Stimulated activated CD8-positive, alpha-beta memory T cell treated with anti-CD3 and anti-CD28 coated beads, Interleukin-12 subunit alpha, Interleukin-12 subunit beta, amount 100 ng/mL, for 24 hours (primary cell): ENCODE measurements around the gene RHBDF2.

Source experiments
- DNase-seq: peaks from one replicate; pipeline ENCODE4 v3.0.0-alpha.2; 2020; ENCODE audit errors: extremely low read depth

Gene RHBDF2

DNA sequence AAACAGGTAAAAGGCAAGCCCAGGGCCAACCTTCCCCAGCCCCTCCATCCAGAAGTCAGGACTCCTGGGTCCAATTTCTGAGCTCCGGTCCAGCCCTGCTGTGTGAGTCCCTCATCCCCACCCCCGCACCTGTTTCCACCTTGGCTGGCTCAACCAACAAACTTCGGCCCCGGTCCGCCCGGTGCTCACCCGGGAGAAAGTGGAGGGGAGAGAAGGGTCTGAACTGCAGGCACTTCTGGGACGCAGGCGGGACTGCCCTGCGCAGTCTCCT, 541 bp downstream of the RHBDF2 start:
- DNase-seq, result no peak

- no peak for DNase-seq
Measured at GRCh38 chr17:76500074-76500746, 1.0 kb downstream of the RHBDF2 start.

DNA sequence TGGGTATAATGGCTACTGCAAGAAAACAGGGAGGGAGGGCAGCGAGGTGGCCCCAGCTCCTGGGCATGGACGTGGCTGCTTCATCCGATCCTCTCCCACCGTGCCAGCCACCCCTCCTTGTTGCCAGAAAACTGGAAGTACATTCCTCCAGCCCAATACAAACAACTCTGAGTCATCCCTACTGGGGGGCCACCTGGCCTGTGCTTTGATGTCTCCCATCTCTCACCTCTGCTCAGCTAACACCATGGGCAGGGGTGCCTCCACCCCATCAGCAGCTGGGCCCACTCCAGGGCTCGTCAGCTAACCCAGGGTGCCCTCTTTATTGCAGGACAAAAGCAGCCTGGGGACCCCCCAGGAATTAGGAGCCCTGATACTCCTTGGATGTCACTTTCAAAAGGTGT, 2.0 kb downstream of the RHBDF2 start:
- DNase-seq, result no peak

GRCh38 chr17:76498876-76499251, 2.4 kb downstream of the RHBDF2 start:
- DNase-seq, result no peak

DNA sequence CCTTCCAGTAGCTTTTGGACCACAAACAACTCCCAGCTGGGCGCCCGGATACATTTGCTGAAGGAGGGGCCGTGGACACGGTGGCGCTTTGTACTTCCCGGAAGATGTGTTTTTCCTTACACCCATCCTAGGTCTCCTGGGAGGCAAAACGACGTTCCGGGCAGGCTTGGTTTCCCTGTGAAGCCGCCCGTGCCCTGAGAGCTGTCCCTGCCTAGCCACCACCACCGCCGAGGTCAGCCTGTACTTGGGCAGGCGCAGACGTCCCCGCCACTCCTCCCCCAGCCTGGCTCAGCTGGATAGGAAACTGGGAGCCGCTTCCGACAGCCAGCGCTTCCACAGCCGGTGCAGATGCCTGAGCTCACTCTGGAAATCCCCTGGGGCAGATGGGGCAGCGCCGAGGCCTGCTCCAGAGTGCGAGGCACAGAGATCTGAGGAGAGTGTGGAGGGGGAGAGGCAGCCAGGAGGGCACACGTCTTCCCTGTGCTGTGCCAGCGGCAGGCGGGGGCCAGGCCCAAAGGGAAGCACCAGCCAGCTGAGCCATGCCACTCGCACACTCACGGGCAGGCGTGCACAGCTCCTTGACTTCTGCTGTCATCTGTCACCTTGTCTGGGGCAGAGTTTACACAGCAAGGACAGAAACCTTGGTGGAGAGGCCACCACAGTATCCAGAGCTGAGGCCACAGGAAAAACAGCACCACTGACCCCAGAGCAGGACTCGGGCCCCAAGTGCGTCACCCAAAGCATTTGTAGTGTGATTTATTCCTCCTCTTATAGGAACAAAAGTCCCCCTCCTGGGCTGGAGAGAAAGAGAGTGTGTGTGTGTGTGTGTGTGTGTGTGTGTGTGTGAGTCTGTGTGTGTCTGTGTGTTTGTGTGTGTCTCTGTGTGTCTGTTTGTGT, 3.0 kb downstream of the RHBDF2 start:
- no peak for DNase-seq

- no peak for DNase-seq
Measured at GRCh38 chr17:76497699-76497978, 3.6 kb downstream of the RHBDF2 start.

DNA sequence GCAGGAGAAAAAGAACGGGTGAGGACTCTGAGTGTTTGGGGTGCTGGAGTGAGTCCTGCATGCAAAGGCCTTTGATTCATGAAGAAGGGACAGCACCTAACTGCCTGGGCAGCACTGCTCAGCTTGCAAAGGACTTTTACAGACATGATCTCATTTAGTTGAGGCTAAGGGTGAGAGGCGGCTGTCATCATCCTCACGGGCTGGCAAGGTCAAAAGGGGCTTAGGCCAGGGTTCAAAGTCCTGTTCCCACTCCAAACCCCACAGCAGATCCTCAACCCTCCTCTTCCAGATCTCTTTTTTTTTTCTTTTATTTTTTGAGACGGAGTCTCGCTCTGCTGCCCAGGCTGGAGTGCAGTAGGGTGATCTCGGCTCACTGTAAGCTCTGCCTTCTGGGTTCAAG, 4.8 kb downstream of the RHBDF2 start:
- no peak for DNase-seq

DNA sequence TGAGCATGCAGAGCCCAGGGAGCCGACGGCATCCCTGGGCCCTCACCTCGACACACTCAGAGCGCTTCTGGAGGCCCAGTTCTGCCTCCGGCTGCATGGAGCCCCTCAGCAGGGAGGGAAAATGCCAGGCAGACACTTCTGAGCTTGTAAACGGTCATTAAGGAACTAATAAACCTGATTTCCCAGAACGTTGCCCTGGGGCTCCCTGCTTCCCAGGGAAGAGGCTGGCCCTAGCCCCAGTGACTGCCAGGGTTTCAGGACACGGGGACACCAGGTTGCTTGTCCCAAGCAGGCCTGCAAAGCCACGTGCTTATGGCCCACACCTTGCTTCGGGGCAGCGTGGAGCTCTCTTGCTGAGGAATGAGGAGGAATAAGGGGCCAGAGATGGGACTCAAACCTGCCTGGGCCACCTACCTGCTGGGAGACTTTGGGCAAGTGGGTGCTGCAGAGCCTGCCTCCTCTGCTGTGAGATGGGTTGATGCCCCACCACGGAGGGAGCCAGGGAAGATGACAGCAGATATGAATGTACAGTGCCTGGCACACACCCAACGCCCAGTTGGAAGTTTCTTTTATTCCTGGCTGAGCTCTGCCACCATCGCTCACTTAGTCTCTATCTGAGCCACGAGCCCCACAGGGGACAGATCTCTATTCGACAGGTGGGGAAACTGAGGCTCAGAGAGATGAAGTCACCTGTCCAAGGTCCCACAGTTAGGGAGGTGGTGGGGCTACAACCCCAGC, 5.4 kb downstream of the RHBDF2 start:
- no peak for DNase-seq

DNA sequence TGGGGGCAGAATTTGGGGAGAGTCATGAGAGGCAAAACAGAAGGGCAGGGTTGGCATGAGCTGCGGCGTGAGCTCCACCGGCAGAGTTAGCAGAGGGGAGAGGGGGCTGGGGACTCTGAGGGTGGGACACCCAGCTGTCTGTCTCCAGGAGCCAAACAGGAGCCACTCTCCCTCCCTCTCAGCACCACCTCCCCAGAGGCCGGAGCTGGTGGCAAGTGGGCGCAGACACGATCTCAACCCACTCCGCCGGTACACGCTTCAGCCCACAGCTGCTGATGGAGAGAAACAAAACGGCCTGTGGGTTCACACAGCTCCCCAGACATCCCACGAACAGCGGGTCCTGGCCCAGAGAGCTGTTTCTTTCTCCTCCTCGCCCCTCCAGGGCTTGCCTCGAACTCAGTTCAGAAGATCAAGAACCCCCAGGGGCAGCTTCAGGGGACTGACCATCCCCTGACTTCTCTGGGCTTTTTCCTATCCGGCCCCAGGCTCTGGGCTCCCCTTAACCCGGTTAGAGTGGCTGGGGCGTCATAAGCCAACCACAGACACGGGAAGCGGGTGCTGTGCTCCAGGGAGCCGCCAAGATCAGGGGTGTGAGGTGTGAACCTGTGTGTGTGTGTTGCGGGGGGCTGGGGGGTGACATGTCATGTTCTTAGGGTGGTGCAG, 7.6 kb downstream of the RHBDF2 start:
- DNase-seq, result no peak

- DNase-seq, result no peak
Measured at GRCh38 chr17:76492989-76493501, 8.2 kb downstream of the RHBDF2 start.

GRCh38 chr17:76492123-76492988, 8.9 kb downstream of the RHBDF2 start:
- no peak for DNase-seq

DNA sequence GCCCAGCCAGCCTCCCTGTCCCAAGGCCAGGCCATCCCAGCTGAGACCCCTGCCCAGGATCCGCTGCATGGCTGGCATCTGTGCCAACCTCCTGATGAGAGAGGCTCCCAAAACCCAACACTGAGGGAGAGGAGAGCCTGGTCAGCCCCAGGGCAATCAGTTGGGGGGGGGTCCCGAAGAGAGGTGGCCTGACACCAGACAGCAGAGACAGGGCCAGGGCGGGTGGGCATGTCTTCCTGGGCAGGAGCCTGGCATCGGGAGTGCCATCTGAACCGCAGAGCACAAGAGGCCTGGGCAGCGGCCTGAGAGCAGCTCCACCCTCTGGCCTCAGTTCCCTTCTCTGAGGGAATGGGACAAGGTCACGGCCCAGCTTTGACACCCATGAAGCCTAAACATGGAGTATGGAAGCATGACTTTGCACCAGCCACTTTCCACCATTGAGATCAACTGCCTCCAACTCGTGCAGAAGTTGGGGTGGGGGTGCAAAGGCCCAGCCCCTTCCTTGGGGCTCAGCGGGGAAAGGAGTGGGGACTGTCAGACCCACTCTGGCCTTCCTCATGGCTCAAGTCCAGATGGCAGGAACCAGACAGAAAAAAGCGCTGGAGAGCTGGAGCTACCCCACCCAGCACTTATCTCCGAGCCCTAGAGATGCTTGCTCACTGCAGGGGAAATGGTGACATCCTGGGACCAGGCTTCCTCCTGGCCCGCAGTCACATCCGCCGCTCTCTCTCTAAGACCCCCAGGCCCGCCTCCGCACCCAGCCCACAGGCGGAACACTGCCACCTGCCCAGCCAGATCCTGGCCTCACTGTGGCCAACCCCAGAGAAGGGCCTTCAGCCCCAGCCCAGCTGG, 9.7 kb downstream of the RHBDF2 start:
- DNase-seq, result no peak

GRCh38 chr17:76490112-76490710, 11.0 kb downstream of the RHBDF2 start:
- no peak for DNase-seq

DNA sequence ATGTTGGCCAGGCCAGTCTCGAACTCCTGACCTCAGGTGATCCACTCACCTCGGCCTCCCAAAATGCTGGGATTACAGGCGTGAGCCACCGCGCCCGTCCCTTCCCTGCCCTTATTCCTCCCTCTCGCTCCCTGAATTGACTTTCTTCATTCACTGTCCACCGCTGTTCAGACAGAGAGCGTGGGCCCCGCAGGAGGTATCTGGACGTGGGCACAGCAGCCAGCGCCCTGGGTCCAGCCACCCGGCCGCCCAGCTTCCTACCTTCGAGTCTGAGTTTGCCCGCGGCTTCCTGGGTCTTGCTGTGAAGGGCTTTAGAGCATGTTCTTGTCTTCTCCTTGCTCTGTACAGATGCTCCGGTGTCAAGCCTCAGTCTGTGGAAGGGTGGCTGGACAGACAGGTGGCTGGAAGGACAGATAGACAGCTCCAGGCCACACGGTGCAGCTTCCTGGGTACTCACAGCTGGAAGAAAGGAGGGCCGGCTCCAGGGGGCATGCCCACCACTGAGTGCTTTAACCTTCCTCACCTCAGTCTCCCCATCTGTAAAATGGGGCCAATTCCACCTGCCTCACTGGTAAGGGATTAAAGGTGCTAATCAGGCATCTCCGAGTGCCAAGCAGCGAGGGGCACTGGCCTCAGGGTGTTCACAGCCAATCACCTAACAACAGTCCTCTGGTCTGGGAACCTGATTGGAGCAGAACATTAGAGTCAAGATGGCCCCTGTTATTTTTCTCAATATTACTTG, 13.6 kb downstream of the RHBDF2 start:
- no peak for DNase-seq

GRCh38 chr17:76485569-76485968, 15.7 kb downstream of the RHBDF2 start:
- DNase-seq, result no peak

DNA sequence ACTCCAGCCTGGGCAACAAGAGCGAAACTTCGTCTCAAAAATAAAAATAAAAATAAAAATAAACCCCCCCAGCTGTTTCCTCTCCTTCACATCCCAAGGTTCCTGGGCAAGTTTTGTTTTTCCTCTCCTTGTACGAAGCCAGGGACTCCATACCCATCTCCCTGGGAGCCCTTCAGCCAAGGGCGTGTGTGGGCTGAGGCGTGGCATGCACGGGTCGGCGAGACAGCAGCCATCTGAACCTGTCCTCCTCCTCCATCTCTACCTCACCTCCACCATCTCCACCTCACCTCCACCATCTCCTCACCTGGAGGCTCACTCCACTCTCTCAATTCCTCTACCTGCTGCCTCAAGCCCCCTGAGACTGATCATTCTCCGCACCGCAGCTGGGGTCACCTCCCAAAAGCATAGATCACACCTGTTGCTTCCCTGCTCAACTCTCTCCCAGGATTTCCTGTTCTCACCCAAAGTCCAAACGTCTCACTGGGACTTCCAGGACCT, 16.9 kb downstream of the RHBDF2 start:
- no peak for DNase-seq

- no peak for DNase-seq
Measured at GRCh38 chr17:76481071-76481655, 20.1 kb downstream of the RHBDF2 start.

- DNase-seq, result no peak
Measured at GRCh38 chr17:76480632-76481031, 20.6 kb downstream of the RHBDF2 start.
